Nephron progenitor cell (in vitro differentiated cells): Measurements from ENCODE around the gene WFIKKN2.

ENCODE experiments used
- DNase-seq: peaks from one replicate; pipeline ENCODE4 v3.0.0; 2021
- H3K27ac Mint-ChIP-seq: 2 replicates; pipeline ENCODE4 v1.8.0; 2021; ENCODE audit warnings: mild to moderate bottlenecking, moderate library complexity, mixed read lengths
- H3K27me3 Mint-ChIP-seq: 2 replicates; pipeline ENCODE4 v1.8.0; 2021; ENCODE audit warnings: mild to moderate bottlenecking, low read depth, mixed read lengths; ENCODE audit not compliant: poor library complexity
- H3K36me3 Mint-ChIP-seq: 2 replicates; pipeline ENCODE4 v1.8.0; 2021; ENCODE audit warnings: low read depth, mixed read lengths
- H3K4me1 Mint-ChIP-seq: 2 replicates; pipeline ENCODE4 v1.8.0; 2021; ENCODE audit warnings: mixed read lengths
- H3K4me3 Mint-ChIP-seq: 2 replicates; pipeline ENCODE4 v1.8.0; 2021; ENCODE audit warnings: mild to moderate bottlenecking, moderate library complexity, mixed read lengths
- H3K9me3 Mint-ChIP-seq: 2 replicates; pipeline ENCODE4 v1.8.0; 2021; ENCODE audit warnings: mild to moderate bottlenecking, moderate library complexity, mixed read lengths
- TF ChIP-seq, protein P1 (sequence below): fragments of 200-600 bp; sonication (generic); IDR thresholded peaks from 2 replicates; pipeline ENCODE4 v1.5.0; 2021; ENCODE audit warnings: antibody characterized with exemption

Gene WFIKKN2, protein sequence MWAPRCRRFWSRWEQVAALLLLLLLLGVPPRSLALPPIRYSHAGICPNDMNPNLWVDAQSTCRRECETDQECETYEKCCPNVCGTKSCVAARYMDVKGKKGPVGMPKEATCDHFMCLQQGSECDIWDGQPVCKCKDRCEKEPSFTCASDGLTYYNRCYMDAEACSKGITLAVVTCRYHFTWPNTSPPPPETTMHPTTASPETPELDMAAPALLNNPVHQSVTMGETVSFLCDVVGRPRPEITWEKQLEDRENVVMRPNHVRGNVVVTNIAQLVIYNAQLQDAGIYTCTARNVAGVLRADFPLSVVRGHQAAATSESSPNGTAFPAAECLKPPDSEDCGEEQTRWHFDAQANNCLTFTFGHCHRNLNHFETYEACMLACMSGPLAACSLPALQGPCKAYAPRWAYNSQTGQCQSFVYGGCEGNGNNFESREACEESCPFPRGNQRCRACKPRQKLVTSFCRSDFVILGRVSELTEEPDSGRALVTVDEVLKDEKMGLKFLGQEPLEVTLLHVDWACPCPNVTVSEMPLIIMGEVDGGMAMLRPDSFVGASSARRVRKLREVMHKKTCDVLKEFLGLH

DNA sequence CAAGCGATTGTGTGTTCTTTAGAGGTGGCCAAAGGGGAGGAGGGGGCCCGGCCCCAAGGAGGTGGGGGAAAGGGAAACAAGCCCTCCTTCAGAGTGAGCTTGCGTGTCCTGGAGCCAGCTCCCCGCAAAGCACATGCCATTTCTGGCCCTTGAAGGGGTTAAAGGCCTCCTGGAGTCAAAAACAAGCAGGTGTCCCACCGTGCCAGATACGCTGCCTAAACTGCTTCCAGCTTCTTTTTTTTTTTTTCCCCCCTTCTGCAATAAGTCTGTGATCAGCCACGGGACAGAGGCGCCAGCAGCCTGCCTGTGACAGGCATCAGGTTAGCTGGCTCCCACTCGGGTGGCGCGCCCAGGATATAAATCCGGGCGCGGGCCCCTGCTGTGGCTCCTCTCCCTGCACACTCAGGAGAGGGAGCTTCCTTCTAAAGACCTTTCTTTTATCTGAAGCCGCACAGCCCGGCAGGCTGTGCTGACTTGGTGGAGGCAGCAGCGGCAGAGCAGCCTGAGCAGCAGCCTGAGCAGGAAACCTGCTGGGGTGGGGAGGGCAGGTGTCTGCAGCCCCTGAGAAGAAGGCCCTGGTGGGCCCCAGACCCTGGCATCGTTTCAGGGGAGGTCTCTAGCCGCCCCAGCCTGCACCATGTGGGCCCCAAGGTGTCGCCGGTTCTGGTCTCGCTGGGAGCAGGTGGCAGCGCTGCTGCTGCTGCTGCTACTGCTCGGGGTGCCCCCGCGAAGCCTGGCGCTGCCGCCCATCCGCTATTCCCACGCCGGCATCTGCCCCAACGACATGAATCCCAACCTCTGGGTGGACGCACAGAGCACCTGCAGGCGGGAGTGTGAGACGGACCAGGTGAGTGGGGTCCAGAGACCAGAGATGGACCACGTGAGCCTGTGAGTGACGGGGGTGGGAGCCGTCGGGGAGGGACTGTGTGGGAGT lies at the start of gene WFIKKN2:
Gene WFIKKN2, plus strand, starts transcription at position 286 of the 934 bp plus-strand sequence. Its CDS starts 352 bp downstream, at position 638.
- peaks cover 66% of the 10 kb centered on the region for H3K4me1 Mint-ChIP-seq
- no peaks in the 10 kb centered on the region for H3K9me3 Mint-ChIP-seq
- H3K27ac Mint-ChIP-seq: no peak within 1 kb of the TSS
- peaks cover 7% of the 10 kb centered on the region for H3K27me3 Mint-ChIP-seq
- H3K36me3 Mint-ChIP-seq: no peaks in the 10 kb centered on the region
- H3K4me3 Mint-ChIP-seq: peak within 1 kb of the TSS; percentile 64
- DNase-seq: no peak
- TF ChIP-seq, protein P1, sequence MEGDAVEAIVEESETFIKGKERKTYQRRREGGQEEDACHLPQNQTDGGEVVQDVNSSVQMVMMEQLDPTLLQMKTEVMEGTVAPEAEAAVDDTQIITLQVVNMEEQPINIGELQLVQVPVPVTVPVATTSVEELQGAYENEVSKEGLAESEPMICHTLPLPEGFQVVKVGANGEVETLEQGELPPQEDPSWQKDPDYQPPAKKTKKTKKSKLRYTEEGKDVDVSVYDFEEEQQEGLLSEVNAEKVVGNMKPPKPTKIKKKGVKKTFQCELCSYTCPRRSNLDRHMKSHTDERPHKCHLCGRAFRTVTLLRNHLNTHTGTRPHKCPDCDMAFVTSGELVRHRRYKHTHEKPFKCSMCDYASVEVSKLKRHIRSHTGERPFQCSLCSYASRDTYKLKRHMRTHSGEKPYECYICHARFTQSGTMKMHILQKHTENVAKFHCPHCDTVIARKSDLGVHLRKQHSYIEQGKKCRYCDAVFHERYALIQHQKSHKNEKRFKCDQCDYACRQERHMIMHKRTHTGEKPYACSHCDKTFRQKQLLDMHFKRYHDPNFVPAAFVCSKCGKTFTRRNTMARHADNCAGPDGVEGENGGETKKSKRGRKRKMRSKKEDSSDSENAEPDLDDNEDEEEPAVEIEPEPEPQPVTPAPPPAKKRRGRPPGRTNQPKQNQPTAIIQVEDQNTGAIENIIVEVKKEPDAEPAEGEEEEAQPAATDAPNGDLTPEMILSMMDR: no peak

DNA sequence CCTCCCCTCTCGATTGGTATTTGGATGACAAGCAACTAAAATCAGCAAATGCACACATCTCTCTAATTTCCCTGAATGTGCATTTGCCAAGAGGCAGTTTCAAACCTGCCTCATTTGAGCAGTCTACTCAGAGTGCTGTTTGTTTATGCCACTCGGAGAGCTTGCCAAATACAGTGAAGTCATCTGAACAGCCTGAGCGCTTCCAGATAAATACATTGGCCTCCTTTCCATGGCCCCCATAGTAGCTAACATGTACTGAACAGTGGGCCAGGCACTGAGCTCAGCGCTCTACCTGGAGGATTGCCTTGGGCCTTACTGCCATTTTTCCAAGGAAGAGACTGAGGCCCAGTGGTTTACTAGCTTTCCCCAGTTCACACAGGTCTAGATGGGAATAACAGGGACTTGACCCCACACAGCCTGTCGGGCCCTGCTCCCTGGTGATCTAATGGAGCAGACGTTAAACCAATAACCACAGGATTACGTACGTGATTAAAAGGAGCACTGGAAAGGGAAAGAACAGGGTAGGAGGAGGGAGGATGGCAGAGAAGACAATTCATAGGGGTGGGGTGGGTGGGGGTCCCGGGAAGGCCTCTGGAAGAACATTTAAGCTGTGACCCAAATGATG lies 49.3 kb upstream of the WFIKKN2 start:
- TF ChIP-seq, protein P1: no peak
- DNase-seq: no peak

DNA sequence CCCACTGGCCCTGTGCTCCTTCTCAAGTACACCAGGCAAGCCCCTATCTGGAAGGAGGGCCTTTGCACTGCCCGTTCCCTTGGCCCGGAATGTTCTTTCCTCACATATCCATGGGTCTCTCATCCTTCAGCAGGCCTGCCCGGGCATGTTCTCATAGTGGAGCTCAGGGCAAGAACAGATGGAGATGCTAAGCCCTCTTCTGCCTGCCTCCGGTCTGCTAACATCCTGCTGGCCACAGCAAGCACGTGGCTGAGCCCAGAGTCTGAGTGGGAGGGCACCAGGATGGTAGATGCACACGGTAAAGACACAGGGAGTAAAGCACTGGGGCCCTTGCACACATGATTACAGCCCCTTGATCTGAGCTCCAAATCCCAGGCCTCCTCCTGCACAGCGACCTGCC lies 48.3 kb upstream of the WFIKKN2 start:
- no peak overlapping the region for H3K27ac Mint-ChIP-seq
- no peaks in the 10 kb centered on the region for H3K9me3 Mint-ChIP-seq
- H3K27me3 Mint-ChIP-seq: peaks cover 2% of the 10 kb centered on the region
- no peak overlapping the region for H3K4me3 Mint-ChIP-seq
- no peaks in the 10 kb centered on the region for H3K36me3 Mint-ChIP-seq
- DNase-seq: no peak
- TF ChIP-seq, protein P1: no peak
- H3K4me1 Mint-ChIP-seq: peaks cover 47% of the 10 kb centered on the region

More for the DNA sequence above, 49.3 kb upstream of the WFIKKN2 start:
- Mint-ChIP-seq H3K4me1 (peaks cover 36% of the 10 kb centered on the region), H3K36me3 (no peaks in the 10 kb centered on the region), H3K4me3 (no peak overlapping the region), H3K9me3 (no peaks in the 10 kb centered on the region), H3K27me3 (no peaks in the 10 kb centered on the region), H3K27ac (no peak overlapping the region)

DNA sequence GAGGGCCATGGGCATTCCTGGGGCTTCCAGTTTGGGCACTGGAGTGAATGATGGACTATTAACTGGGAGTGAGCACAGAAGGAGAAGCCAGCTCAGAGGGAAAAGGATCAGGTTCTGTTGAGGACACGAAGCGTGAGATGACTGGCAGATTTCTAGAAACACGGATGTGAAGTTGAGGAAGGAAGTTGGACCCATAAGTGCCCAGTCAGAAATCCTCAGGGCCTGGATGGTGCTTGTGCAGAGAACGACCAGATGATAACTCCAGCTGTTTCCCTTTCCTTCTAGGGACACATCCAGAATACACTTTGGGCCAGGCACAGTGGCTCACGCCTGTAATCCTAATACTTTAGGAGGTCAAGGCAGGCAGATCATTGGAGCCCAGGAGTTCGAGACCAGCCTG lies 44.8 kb upstream of the WFIKKN2 start:
- H3K4me1 Mint-ChIP-seq: peaks cover 63% of the 10 kb centered on the region

DNA sequence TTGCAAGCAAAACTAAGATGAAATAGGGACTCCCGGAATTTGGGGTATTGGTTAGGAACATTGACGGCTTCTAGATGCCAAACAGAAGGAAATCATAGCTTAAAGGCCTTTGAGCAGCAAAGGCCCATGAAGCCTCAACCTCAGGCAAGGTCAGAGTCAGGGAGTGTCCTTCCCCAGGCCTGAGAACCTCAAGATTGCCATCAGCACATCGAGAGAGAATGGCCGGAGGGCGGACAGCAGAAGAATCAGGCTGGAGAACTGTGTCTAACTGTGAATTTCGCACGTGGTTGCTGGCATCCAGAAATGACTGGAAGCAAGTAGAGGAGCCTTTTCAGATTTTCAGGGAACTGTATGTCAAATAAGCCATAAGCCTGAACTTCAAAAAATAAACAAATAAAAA lies 43.3 kb upstream of the WFIKKN2 start:
- Mint-ChIP-seq H3K4me3 (no peak overlapping the region), H3K27ac (no peak overlapping the region), H3K36me3 (no peaks in the 10 kb centered on the region), H3K9me3 (no peaks in the 10 kb centered on the region), H3K4me1 (peaks cover 58% of the 10 kb centered on the region), H3K27me3 (peaks cover 2% of the 10 kb centered on the region)
- no peak for DNase-seq
- TF ChIP-seq, protein P1: no peak

More for the DNA sequence above, 44.8 kb upstream of the WFIKKN2 start:
- H3K27me3 Mint-ChIP-seq: peaks cover 2% of the 10 kb centered on the region
- H3K36me3 Mint-ChIP-seq: no peaks in the 10 kb centered on the region
- H3K27ac Mint-ChIP-seq: no peak overlapping the region
- TF ChIP-seq, protein P1: no peak
- DNase-seq: no peak
- H3K4me3 Mint-ChIP-seq: no peak overlapping the region
- no peaks in the 10 kb centered on the region for H3K9me3 Mint-ChIP-seq
